ENCODE results near the gene GARIN3. TPM values are rescaled to one million over a fixed set of nuclear protein-coding genes. Genes with fewer than 3 reads are reported as not detected.
A peak's percentile ranks its signal among the peaks of the same experiment; 100 is the strongest.

The GARIN3 gene
- total and polyA plus RNA-seq, 2 donors (not counting 1 experiment from before 2014, with no cell fraction given) = not detected

GRCh38 chr5:157150995-157151394 lies 15.1 kb downstream of the GARIN3 start:
- Histone ChIP-seq H3K27ac (ENCODE audit: insufficient read depth, low read length) (no peak overlapping the region), H2AFZ (ENCODE audit: low read length) (no peak overlapping the region), H3K27me3 (ENCODE audit: control insufficient read depth, insufficient read depth, low read length) (no peaks in the 10 kb centered on the region), H3K79me2 (ENCODE audit: control insufficient read depth, insufficient read depth, low read length) (no peaks in the 10 kb centered on the region), H3K4me1 (ENCODE audit: control insufficient read depth, extremely low read depth, insufficient read depth, low read length) (no peaks in the 10 kb centered on the region), H3K4me2 (ENCODE audit: extremely low read depth, insufficient read depth, low read length) (no peak overlapping the region), H3K9ac (ENCODE audit: insufficient read depth, low read length) (no peak overlapping the region), H3K36me3 (ENCODE audit: control insufficient read depth, insufficient read depth, low read length) (no peaks in the 10 kb centered on the region), H3K9me3 (ENCODE audit: control insufficient read depth, insufficient read depth, low read depth, low read length) (no peaks in the 10 kb centered on the region), H3K4me3 (replicated peaks in 1 of 4; ENCODE audit: control extremely low read depth in 1 of 4, insufficient read depth in 1 of 4, low read depth in 3 of 4, low read length in 4 of 4) (no peak overlapping the region), H4K20me1 (ENCODE audit: control insufficient read depth, extremely low read depth, insufficient read depth, low read length) (no peaks in the 10 kb centered on the region)
- no peak for DNase-seq (ENCODE audit: low read depth in 2 of 2)
- TF ChIP-seq CTCF (conservative IDR thresholded peaks at IDR 0.05 in 1 of 2, IDR thresholded peaks at IDR 0.05 in 1 of 2; ENCODE audit: low read depth in 1 of 2, low read length in 2 of 2) = no peak
- no peak for TF ChIP-seq EZH2 (IDR thresholded peaks at IDR 0.05; ENCODE audit: low read length, missing control alignments)

GRCh38 chr5:157148734-157149615 lies 17.1 kb downstream of the GARIN3 start:
- Histone ChIP-seq H3K4me1 (ENCODE audit: control insufficient read depth, extremely low read depth, insufficient read depth, low read length) (no peaks in the 10 kb centered on the region), H3K27me3 (ENCODE audit: control insufficient read depth, insufficient read depth, low read length) (no peaks in the 10 kb centered on the region), H3K27ac (ENCODE audit: insufficient read depth, low read length) (no peak overlapping the region), H3K9me3 (ENCODE audit: control insufficient read depth, insufficient read depth, low read depth, low read length) (no peaks in the 10 kb centered on the region), H3K9ac (ENCODE audit: insufficient read depth, low read length) (no peak overlapping the region), H3K4me3 (replicated peaks in 1 of 4; ENCODE audit: control extremely low read depth in 1 of 4, insufficient read depth in 1 of 4, low read depth in 3 of 4, low read length in 4 of 4) (no peak overlapping the region), H3K79me2 (ENCODE audit: control insufficient read depth, insufficient read depth, low read length) (no peaks in the 10 kb centered on the region), H3K36me3 (ENCODE audit: control insufficient read depth, insufficient read depth, low read length) (no peaks in the 10 kb centered on the region), H4K20me1 (ENCODE audit: control insufficient read depth, extremely low read depth, insufficient read depth, low read length) (no peaks in the 10 kb centered on the region), H2AFZ (ENCODE audit: low read length) (no peak overlapping the region), H3K4me2 (ENCODE audit: extremely low read depth, insufficient read depth, low read length) (no peak overlapping the region)
- TF ChIP-seq EZH2 (IDR thresholded peaks at IDR 0.05; ENCODE audit: low read length, missing control alignments) (no peak), CTCF (conservative IDR thresholded peaks at IDR 0.05 in 1 of 2, IDR thresholded peaks at IDR 0.05 in 1 of 2; ENCODE audit: low read depth in 1 of 2, low read length in 2 of 2) (peak; percentile 92 to 94)
- DNase-seq (ENCODE audit: low read depth in 2 of 2) = peak; percentile 48 to 65

- peak overlapping the region; percentile 86 for H2AFZ ChIP-seq (ENCODE audit: low read length)
- H3K4me3 ChIP-seq (replicated peaks in 1 of 4; ENCODE audit: control extremely low read depth in 1 of 4, insufficient read depth in 1 of 4, low read depth in 3 of 4, low read length in 4 of 4) = peak overlapping the region; percentile 52 to 96 (median 67)
- no peaks in the 10 kb centered on the region for H3K4me1 ChIP-seq (ENCODE audit: control insufficient read depth, extremely low read depth, insufficient read depth, low read length)
- H4K20me1 ChIP-seq (ENCODE audit: control insufficient read depth, extremely low read depth, insufficient read depth, low read length) = no peaks in the 10 kb centered on the region
- no peaks in the 10 kb centered on the region for H3K36me3 ChIP-seq (ENCODE audit: control insufficient read depth, insufficient read depth, low read length)
- peak overlapping the region; percentile 88 for H3K27ac ChIP-seq (ENCODE audit: insufficient read depth, low read length)
- H3K9ac ChIP-seq (ENCODE audit: insufficient read depth, low read length) = peak overlapping the region; percentile 41
- no peaks in the 10 kb centered on the region for H3K9me3 ChIP-seq (ENCODE audit: control insufficient read depth, insufficient read depth, low read depth, low read length)
- H3K79me2 ChIP-seq (ENCODE audit: control insufficient read depth, insufficient read depth, low read length) = peaks cover 27% of the 10 kb centered on the region
- peak overlapping the region; percentile 71 for H3K4me2 ChIP-seq (ENCODE audit: extremely low read depth, insufficient read depth, low read length)
- TF ChIP-seq EZH2 (IDR thresholded peaks at IDR 0.05; ENCODE audit: low read length, missing control alignments) = no peak
- TF ChIP-seq CTCF (conservative IDR thresholded peaks at IDR 0.05 in 1 of 2, IDR thresholded peaks at IDR 0.05 in 1 of 2; ENCODE audit: low read depth in 1 of 2, low read length in 2 of 2) = no peak
- peak in 1 of 2 donors; percentile 21 for DNase-seq (ENCODE audit: low read depth in 2 of 2)
- H3K27me3 ChIP-seq (ENCODE audit: control insufficient read depth, insufficient read depth, low read length) = no peaks in the 10 kb centered on the region
Measured at GRCh38 chr5:157143127-157143971, 22.7 kb downstream of the GARIN3 start.

All from fibroblast of lung (primary cell).